ENCODE results near the gene LRFN2. TPM values are rescaled to one million over a fixed set of nuclear protein-coding genes. Genes with fewer than 3 reads are reported as not detected.

Gene LRFN2
- total RNA-seq, 1 experiment from 2014 or later = not detected

GRCh38 chr6:40441150-40441549, 146.0 kb downstream of the LRFN2 start:
- Histone ChIP-seq H3K9me3 (ENCODE audit: low read length) (no peaks in the 10 kb centered on the region), H3K9ac (ENCODE audit: low read length) (no peak overlapping the region), H3K4me3 (ENCODE audit: low read length) (no peak overlapping the region), H3K79me2 (ENCODE audit: low read length) (no peaks in the 10 kb centered on the region), H3K9me2 (replicated peaks; ENCODE audit: low read length) (no peaks in the 10 kb centered on the region), H3K27ac (ENCODE audit: low read length) (no peak overlapping the region), H3K27me3 (ENCODE audit: low read length) (no peaks in the 10 kb centered on the region), H2AFZ (ENCODE audit: low read length) (no peak overlapping the region), H3K4me2 (ENCODE audit: low read length) (no peak overlapping the region), H3K36me3 (ENCODE audit: low read depth, low read length) (no peaks in the 10 kb centered on the region), H4K20me1 (ENCODE audit: low read length) (no peaks in the 10 kb centered on the region), H3K4me1 (ENCODE audit: insufficient read depth, low read length) (no peaks in the 10 kb centered on the region), H3F3A (ENCODE audit: low read length, unreplicated experiment) (no peaks in the 10 kb centered on the region)
- CTCF ChIA-PET = no interaction called here
- POLR2A ChIA-PET (ENCODE audit: unreplicated experiment) = no interaction called here
- ATAC-seq (no peak), DNase-seq (no peak)
- TF ChIP-seq CTCF (conservative IDR thresholded peaks at IDR 0.05; ENCODE audit: low read depth, low read length) (no peak), EZH2phosphoT487 (IDR thresholded peaks at IDR 0.05; ENCODE audit: borderline replicate concordance, low read length) (no peak), EZH2 (IDR thresholded peaks at IDR 0.05; ENCODE audit: low read length, unreplicated experiment) (no peak)
- BruUV-seq (replicated peaks) = no TSS peak
- intact Hi-C loops (cut with micrococcal nuclease) = no loop called here

- intact Hi-C loops (cut with micrococcal nuclease) = no loop called here
- Histone ChIP-seq H4K20me1 (ENCODE audit: low read length) (no peaks in the 10 kb centered on the region), H3K27ac (ENCODE audit: low read length) (no peak overlapping the region), H3K36me3 (ENCODE audit: low read depth, low read length) (no peaks in the 10 kb centered on the region), H3K4me1 (ENCODE audit: insufficient read depth, low read length) (no peaks in the 10 kb centered on the region), H3K4me3 (ENCODE audit: low read length) (no peak overlapping the region), H3K9me2 (replicated peaks; ENCODE audit: low read length) (no peaks in the 10 kb centered on the region), H3F3A (ENCODE audit: low read length, unreplicated experiment) (no peaks in the 10 kb centered on the region), H3K4me2 (ENCODE audit: low read length) (no peak overlapping the region), H3K9me3 (ENCODE audit: low read length) (no peaks in the 10 kb centered on the region), H3K27me3 (ENCODE audit: low read length) (no peaks in the 10 kb centered on the region), H3K79me2 (ENCODE audit: low read length) (no peaks in the 10 kb centered on the region), H2AFZ (ENCODE audit: low read length) (no peak overlapping the region), H3K9ac (ENCODE audit: low read length) (no peak overlapping the region)
- no TSS peak for BruUV-seq (replicated peaks)
- ATAC-seq (no peak), DNase-seq (no peak)
- no peak for TF ChIP-seq EZH2phosphoT487 (IDR thresholded peaks at IDR 0.05; ENCODE audit: borderline replicate concordance, low read length)
- POLR2A ChIA-PET (ENCODE audit: unreplicated experiment) = no interaction called here
- CTCF ChIA-PET = no interaction called here
These were observed 147.1 kb downstream of the LRFN2 start for GRCh38 chr6:40440053-40440452.

- TF ChIP-seq CTCF (conservative IDR thresholded peaks at IDR 0.05; ENCODE audit: low read depth, low read length) (no peak), EZH2 (IDR thresholded peaks at IDR 0.05; ENCODE audit: low read length, unreplicated experiment) (no peak), EZH2phosphoT487 (IDR thresholded peaks at IDR 0.05; ENCODE audit: borderline replicate concordance, low read length) (no peak)
- H3K4me1 ChIP-seq (ENCODE audit: insufficient read depth, low read length) = no peaks in the 10 kb centered on the region
- BruUV-seq (replicated peaks) = no TSS peak
- no peaks in the 10 kb centered on the region for H4K20me1 ChIP-seq (ENCODE audit: low read length)
- H3K36me3 ChIP-seq (ENCODE audit: low read depth, low read length) = no peaks in the 10 kb centered on the region
- DNase-seq = no peak
- no peak overlapping the region for H2AFZ ChIP-seq (ENCODE audit: low read length)
- H3K79me2 ChIP-seq (ENCODE audit: low read length) = no peaks in the 10 kb centered on the region
- no peaks in the 10 kb centered on the region for H3F3A ChIP-seq (ENCODE audit: low read length, unreplicated experiment)
- no peaks in the 10 kb centered on the region for H3K9me2 ChIP-seq (replicated peaks; ENCODE audit: low read length)
- no peak overlapping the region for H3K4me3 ChIP-seq (ENCODE audit: low read length)
- no peak overlapping the region for H3K4me2 ChIP-seq (ENCODE audit: low read length)
- no peak for ATAC-seq
- no peak overlapping the region for H3K27ac ChIP-seq (ENCODE audit: low read length)
- CTCF ChIA-PET = no interaction called here
- H3K27me3 ChIP-seq (ENCODE audit: low read length) = no peaks in the 10 kb centered on the region
- no peaks in the 10 kb centered on the region for H3K9me3 ChIP-seq (ENCODE audit: low read length)
- intact Hi-C loops (cut with micrococcal nuclease) = no loop called here
- no peak overlapping the region for H3K9ac ChIP-seq (ENCODE audit: low read length)
- POLR2A ChIA-PET (ENCODE audit: unreplicated experiment) = no interaction called here
These were observed 148.0 kb downstream of the LRFN2 start for GRCh38 chr6:40439026-40439800.
